ENCODE results near the gene SMPDL3B.

SMPDL3B gene

GRCh38 chr1:27934818-27935549, at the start of gene SMPDL3B:
Gene SMPDL3B (plus strand): TSS chr1:27935000. CDS start chr1:27935184, 184 bp downstream.
- no peak for DNase-seq

- DNase-seq, result no peak
These were observed 49.7 kb upstream of the SMPDL3B start for GRCh38 chr1:27885114-27885528.

- DNase-seq, result no peak
These were observed 49.0 kb upstream of the SMPDL3B start for GRCh38 chr1:27885621-27886352.

DNA sequence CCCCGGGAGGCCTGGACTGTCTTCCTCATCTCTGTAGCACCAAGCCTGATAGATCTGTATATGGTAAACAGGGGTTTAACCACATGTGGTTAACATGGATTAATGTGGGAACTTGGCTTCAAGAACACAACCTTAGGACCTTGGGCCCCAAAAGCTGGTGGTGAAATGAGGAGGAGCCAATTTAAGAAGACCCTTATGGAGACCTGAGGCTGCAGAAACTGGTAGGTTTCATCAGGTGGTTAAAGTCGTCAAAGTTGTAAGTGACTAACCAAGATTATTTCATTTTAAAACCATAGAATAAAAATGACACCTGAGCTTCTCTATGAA, 48.5 kb upstream of the SMPDL3B start:
- no peak for DNase-seq

DNA sequence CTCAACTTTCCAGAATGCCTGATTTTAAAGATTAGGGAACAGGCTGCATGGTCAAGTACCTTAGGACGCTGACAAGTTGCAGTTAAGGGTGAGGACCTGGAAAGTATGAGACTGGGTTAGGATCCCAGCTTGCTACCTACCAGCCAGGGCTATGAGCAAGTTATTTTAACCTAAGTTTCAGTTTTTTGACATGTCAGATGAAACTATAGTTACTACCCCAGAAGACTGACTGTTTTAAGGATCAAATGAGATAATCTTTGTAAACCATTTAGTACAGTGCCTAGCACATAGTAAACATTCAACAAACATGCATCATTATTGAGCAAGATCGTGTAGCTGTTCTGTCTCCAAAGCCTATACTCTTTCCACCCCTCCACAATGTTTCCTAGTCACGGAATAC, 48.1 kb upstream of the SMPDL3B start:
- DNase-seq, result no peak

- DNase-seq, result no peak
These were observed 47.4 kb upstream of the SMPDL3B start for GRCh38 chr1:27887215-27888021.

- DNase-seq, result no peak
These were observed 45.3 kb upstream of the SMPDL3B start for GRCh38 chr1:27889506-27889905.

DNA sequence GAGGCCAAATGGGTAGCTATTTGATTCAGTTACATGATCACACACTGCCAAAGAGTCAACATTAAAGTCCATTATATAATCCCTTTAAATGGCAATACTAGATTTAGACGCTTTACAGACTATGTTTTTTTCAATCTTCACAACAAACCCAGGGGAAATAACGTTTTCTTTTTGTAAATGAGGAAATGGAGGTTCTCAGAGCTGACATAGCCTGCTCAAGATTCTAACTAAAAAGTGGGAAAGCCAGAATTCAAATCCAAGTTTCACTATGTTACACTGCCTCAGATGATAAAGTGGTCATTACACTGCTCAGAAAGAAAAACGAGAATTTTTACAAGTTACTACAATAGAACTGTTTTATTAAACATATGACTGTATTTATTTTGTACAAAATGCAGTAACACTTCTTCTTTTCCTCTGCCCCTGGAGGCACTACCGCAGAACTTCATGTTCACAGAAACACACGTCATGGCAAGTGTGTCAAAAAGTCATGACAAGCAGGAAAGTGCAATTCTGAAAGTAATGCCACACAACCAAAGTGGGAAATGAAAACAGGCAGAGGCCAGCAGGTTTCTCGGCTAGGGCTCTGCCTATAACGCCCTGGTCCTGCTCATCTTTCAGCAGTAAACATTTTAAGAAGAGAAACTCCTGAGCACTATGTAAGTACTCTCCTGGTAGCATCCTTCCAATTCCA, 43.5 kb upstream of the SMPDL3B start:
- DNase-seq, result no peak

DNA sequence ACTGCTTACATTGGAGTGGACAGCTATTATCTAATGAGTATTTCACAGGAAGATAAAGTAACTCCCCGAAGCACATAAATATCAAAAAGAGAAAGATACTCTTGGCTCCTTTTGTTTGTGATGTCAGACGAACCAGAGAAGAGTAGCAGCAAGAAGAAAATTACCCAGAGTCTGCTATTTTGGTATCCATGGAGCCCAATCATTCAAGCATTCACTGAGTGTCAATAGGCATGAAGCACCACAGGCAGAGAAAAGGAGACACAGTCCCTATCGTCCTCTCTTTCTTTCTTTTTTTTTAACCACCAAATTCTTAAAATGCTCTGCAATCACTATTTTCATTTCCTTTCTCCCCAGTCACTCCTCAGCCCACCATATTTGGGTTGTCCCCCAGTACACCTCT, 40.3 kb upstream of the SMPDL3B start:
- no peak for DNase-seq

- DNase-seq, result no peak
These were observed 28.0 kb upstream of the SMPDL3B start for GRCh38 chr1:27906759-27907158.

DNA sequence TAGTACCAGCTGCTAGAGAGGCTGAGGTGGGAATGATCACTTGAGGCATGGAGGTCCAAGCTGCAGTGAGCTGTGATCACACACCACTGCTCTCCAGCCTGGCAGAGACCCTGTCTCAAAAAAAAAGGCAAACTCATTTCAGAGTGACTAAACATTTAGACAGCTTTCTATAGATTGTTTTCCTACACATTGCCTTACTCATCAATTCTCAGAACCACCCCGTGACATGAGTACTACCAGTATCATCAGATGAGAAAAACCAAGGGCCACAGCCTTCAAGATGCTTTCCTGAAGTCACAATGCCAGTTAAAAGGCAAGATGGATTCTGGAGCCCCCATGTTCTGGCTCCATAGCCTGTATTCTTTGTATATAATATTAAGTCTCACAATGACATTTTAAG, 22.4 kb upstream of the SMPDL3B start:
- DNase-seq, result no peak

- DNase-seq, result no peak
These were observed 19.7 kb upstream of the SMPDL3B start for GRCh38 chr1:27915082-27915575.

DNA sequence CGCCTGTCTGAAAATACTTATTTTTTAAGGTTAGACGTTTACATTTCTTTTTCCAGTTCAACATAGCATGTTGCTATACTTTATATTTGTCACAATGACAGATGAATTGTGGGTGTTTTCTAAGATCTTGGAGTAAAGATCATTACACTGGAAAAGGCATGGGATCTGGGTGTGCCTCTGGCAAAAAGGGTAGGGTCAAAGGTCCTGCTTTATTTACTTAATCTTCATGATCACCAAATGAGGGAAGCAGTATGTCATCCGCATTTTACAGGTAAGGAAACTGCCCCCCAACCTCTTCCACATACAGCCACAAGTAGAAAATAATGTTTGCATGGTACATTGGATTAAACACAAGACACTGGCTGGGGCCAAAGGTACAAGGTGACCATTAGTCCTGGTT, 12.5 kb upstream of the SMPDL3B start:
- DNase-seq, result no peak

- no peak for DNase-seq
These were observed 6.4 kb upstream of the SMPDL3B start for GRCh38 chr1:27928216-27928954.

GRCh38 chr1:27931184-27931583, 3.6 kb upstream of the SMPDL3B start:
- no peak for DNase-seq

GRCh38 chr1:27931759-27932158, 3.0 kb upstream of the SMPDL3B start:
- DNase-seq, result no peak

- DNase-seq, result no peak
These were observed 921 bp downstream of the SMPDL3B start for GRCh38 chr1:27935721-27936120.

- DNase-seq, result no peak
These were observed 1.6 kb downstream of the SMPDL3B start for GRCh38 chr1:27936370-27936769.

DNA sequence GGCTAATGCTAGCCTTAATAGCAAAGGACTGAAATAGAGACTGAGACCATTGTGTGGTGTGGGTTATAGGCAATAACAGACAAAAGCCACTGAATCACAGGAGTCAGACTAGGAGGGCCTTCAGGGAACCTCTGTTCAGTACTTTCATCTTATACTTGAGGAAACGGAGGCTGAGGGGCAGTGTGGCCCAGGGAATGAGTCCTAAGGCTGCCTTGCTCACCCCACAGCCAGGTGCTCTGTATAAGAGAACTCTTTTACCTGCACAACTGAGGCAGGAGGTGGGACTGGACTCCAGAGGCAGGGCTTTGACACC, 2.7 kb downstream of the SMPDL3B start:
- DNase-seq, result no peak

GRCh38 chr1:27938488-27938887, 3.7 kb downstream of the SMPDL3B start:
- DNase-seq, result no peak

GRCh38 chr1:27940297-27940696, 5.5 kb downstream of the SMPDL3B start:
- DNase-seq, result no peak

- no peak for DNase-seq
These were observed 6.2 kb downstream of the SMPDL3B start for GRCh38 chr1:27940870-27941560.
